Forelimb muscle (tissue), 1 donor: Measurements from ENCODE around the gene TM4SF18. TPM values are rescaled to one million over a fixed set of nuclear protein-coding genes. Genes with fewer than 3 reads are reported as not detected.
"Not testable (repeated sequence)": the region's sequence is repeated elsewhere in the genome, so short reads cannot be mapped to it uniquely, and the experiment has no call there.

ENCODE experiments used
- DNase-seq: peaks from one replicate; pipeline ENCODE4 v3.0.0-alpha.2; 2013; ENCODE audit warnings: low read depth
- polyA plus RNA-seq: library from polyadenylated mRNA; unstranded; fragments of 120-200 nt; gene quantifications from one replicate; pipeline ENCODE4 v1.2.1, GENCODE V29; 2013; ENCODE audit not compliant: insufficient read length

Gene TM4SF18
- polyA plus RNA-seq, 1 donor: 10.5 TPM

DNA sequence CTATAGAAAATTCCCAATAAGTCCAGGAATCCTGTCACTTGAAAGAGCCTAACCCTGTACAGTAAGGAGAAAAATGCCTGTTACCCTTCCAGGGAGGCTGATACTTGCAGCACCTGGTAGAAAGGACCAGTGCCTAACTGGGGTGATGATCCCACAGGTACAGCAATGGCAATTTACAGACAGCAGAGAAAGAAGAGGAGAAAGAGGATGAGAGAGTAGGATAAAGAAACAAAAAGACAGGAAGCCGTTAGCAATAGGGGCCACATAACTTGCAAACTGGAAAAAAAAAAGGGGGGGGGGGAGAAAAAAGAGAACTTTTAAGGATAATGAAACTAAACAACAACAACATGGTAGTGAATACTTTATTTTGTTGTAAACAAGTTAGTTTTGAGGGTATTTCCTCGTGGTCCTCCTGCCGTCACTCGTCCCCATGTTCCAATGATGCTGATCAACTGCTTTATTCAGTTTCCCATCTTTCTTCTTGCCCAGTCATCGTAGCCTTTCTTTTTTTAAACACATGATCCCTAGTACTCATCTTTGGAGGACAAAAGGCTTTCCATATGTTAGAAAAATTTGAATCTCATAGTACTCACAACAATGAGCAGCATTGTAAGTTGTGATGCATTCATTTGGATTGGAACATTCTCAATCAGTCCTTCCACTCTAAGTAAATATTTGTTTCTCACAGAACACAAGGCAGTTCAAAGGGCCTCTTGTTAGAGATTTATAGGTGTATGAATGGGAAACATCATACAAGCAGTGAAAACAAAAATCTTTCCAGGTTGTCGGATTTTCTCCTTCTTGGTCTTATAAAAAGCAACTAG is 35.5 kb upstream of the TM4SF18 start:
- DNase-seq: no peak

- DNase-seq: no peak
Observed at GRCh38 chr3:149368201-149368673, 34.8 kb upstream of the TM4SF18 start.

DNA sequence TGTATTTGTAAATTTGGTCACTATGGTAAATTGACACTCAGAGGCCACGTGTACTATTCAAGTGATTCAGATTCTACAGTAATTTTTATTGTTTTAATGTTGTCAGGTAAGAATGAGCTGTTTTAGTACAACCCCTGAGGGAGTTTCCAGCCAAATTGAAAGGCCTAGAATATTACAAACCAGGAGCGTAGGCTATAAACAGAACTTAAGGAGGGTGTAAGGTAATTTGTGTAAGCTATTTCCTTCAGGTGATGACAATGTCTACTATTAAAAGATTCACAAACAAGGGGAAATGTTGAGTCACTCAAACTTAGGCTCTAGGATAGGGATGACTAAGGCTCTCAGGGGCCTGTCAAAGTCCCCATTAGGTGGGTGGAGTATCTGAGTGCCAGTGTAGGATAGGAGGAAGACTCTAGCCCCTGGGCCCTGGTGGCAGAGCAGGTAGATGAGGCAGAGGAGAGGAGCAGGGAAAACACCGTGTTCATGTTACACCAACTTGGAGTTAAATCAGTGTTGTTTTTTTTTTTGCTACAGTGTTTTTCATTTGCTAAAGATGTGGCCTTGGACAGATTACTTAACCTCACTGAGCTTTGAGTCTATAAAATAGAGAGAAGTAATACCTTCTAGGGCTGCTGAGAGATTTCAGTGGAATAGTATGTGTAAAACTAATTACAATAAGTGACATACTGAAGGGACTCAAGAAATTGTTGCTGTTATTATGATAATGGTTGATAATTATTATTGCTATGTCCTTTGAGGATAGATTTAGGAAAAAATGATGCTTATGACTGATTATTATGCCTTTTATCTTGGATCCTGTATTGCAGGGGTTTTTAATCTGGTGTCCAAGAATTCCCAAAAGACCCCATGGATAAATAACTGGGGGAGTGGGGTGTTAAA is 33.8 kb upstream of the TM4SF18 start:
- no peak for DNase-seq

GRCh38 chr3:149366031-149366430 is 32.6 kb upstream of the TM4SF18 start:
- DNase-seq: no peak

DNA sequence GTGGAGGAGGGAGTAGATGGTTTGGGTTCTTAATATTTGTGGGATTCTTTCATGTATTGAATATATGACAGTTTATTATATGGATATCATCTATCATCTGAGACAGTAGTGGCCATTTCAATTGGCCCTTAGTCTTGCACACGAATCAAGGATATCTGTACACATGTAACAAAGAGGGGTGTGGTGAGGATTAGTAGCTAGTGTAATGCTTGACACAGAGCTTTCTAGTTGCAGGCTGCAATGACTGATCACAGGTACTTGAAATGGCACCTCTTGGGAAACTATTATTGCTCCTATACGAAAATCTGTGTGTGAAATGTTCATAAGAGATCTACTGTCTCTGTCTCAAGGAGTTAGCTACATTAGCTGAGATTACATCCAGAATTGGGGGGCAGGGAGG is 31.2 kb upstream of the TM4SF18 start:
- no peak for DNase-seq

GRCh38 chr3:149363053-149363452 is 29.6 kb upstream of the TM4SF18 start:
- no peak for DNase-seq

DNA sequence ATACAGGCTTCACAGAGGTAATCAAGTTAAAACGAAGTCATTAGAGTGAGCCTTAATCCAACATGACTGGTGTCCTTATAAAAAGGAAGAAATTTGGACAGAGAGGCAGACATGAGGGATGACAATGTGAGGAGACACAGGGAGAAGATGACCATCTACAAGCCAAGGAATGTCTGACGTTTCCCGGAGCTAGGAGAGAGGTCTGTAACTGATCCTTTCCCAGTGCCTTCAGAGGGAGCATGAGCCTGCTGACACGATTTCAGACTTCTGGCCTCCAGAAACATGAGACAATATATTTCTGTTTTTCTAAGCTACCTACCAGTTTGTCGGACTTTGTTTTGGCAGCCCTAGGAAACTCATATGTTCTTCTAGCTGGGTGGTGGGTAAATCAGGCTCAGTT is 28.9 kb upstream of the TM4SF18 start:
- no peak for DNase-seq

- DNase-seq: no peak
Observed at GRCh38 chr3:149356630-149357029, 23.2 kb upstream of the TM4SF18 start.

DNA sequence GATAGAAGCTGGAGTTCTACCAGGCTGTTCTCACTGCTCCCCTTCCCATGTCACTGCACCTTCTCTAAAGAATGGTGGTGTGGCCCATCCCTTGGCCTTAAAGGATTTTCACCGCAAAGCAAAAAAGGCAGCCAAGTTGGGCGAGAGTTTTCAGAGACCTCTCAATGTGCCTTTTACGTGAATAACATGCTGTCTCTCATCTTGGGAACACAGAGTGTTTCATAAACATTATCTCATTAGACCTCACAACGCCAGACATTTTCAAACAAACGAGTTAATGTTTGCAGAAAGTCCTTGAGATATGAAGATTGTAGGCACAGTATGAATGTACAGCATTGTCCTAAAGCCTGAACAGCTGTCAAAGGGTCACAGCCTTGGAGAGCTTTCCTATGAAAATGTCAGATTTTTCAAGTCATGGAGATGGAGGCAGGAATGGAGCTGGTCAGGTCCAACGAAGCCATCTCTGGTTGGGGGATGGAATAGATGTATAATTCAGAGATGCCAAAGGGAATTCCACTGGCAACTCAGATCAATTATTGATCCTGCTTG is 22.7 kb upstream of the TM4SF18 start:
- no peak for DNase-seq

DNA sequence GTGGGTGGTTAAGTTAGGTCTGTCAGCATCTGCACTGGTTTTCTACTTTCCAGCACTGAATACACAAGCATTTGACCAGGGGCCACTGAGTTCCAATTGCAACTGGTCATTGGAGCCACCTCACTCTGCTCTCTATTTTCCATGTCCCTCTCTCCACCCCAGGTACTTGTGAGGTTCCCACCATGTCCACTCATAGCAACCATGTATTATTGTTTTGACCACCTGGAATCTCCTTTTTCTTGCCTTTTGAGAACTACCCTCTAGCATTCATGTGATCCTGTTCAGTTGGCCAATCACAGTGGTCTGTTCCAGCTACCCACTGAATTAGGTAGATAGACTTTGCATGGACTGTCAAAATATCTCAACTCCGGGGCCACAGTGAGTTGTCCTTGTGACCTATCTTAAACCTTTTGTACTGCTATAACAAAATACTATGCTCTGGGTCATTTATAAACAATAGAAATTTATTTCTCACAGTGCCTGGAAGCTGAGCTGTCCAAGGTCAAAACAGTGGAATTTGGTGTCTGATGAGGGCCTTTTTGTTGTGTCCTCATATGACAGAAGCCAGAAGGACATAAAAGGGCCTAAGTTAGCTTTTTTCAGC is 20.2 kb upstream of the TM4SF18 start:
- DNase-seq: no peak

GRCh38 chr3:149352556-149352955 is 19.1 kb upstream of the TM4SF18 start:
- DNase-seq: no peak

DNA sequence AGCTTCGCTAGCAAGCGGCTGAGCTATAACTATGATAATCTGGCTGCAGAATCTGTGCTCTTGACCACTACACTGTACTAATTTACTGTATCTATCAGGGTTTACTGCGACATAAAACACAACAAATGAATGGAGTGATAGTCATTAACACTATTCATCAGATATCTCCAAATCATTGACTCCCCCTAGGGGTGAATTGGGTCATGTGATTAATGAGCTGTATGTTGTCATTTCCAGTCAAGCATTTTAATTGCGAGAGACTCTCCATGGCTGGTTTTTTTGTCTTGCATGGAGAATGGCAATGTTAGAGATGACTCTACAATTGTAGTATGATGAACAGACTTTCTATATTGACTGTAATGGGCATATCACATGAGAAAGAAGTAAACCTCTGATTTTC is 10.5 kb upstream of the TM4SF18 start:
- no peak for DNase-seq

- DNase-seq: no peak
Observed at GRCh38 chr3:149342413-149343380, 9.3 kb upstream of the TM4SF18 start.

- DNase-seq: no peak
Observed at GRCh38 chr3:149340310-149340933, 7.0 kb upstream of the TM4SF18 start.

- no peak for DNase-seq
Observed at GRCh38 chr3:149339931-149340309, 6.5 kb upstream of the TM4SF18 start.

GRCh38 chr3:149337486-149337885 is 4.0 kb upstream of the TM4SF18 start:
- not testable (repeated sequence) for DNase-seq

DNA sequence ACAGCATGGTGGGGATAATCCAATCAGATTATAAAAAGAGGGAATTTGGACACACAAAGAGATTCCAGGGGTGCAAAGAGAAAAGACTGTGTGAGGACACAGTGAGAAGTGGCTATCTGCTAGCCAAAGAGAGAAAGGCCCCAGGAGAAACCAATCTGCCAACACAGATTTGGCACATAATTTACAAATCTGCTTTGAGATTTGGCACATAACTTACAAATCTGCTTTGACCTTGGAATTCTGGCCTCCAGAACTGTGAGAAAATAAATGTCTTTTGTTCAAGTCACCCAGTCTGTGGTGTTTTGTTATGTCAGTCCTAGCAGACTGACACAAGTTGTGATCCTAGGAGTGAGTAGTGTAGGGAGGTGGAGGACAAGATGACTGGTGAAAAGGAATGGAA is 3.5 kb upstream of the TM4SF18 start:
- no peak for DNase-seq

- DNase-seq: no peak
Observed at GRCh38 chr3:149332771-149333170, 665 bp downstream of the TM4SF18 start.

GRCh38 chr3:149332227-149332765 is 1.1 kb downstream of the TM4SF18 start:
- DNase-seq: no peak

DNA sequence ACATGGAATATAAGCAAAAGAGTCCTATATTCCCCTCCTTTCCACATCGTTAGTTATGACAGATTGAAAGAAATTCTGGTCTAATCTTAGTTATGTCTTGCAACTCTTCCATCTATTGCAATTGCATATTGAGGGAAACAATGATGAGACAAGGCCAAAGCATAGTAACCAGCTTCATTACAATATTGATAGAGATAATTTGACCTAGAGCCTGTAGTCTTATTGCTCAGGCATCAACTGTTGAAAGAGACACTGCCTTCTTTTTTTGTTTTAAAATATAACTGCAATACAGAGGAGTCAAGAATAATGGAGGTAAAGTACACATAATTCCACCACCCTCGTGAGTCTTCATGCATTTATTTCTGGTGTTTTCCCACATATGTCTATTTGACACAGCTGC is 2.0 kb downstream of the TM4SF18 start:
- no peak for DNase-seq
